ENCODE measurements around the gene MOB3B.
A peak's percentile ranks its signal among the peaks of the same experiment; 100 is the strongest.

Gene MOB3B

DNA sequence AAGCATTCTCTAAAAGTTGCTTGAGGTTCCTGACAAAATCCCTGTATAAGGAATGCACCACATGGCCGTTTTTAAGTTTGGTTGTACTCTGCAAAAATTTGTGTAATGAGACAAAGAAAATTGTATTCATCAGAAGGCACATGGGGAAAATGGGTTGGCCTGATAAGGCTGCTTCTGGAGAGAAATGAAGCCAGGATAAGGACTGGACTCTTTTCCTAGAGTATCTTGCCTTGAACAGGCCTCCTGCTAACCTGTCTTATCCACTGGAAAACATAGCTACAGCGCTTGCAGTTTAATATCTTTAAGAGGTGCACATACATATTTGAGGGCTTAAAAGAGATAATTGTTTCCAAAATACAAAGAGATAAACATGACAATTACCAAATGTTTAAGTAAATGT is 46.9 kb downstream of the MOB3B start:
- ChIA-PET POLR2A (no interaction called here), CTCF (no interaction called here)
- no peak for DNase-seq (ENCODE audit: extremely low spot score)
- no peak for TF ChIP-seq HDGF (IDR thresholded peaks at IDR 0.05; ENCODE audit: borderline replicate concordance)
- TF ChIP-seq SP1 (IDR thresholded peaks at IDR 0.05) = no peak
- TF ChIP-seq ELF4 (IDR thresholded peaks at IDR 0.05) = no peak
- TF ChIP-seq ZNF384 (IDR thresholded peaks at IDR 0.05) = no peak
- TF ChIP-seq NFRKB (IDR thresholded peaks at IDR 0.05) = no peak

DNA sequence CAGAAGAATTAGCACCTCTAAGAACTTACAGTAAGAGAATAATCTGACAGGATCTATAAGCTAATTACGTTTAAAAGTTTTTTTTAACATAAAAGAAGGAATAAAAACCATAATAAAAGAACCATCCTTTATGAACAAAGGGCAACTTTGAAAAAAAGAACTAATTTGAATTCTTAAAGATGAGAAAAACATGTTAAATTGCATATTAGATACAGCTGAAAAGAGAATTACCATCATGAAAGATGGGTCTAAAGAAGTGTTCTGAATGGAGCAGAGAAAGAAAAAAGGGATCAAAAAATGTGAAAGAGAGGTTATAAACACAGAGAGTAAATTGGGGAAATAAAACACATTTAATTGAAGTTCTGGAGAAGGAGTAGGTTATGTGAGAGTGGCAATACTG is 51.3 kb downstream of the MOB3B start:
- POLR2A ChIA-PET = no interaction called here
- no peak for TF ChIP-seq CTBP1 (IDR thresholded peaks at IDR 0.05; ENCODE audit: borderline replicate concordance)
- TF ChIP-seq LEF1 (IDR thresholded peaks at IDR 0.05; ENCODE audit: borderline replicate concordance) = no peak
- no peak for DNase-seq (ENCODE audit: extremely low spot score)
- CTCF ChIA-PET = no interaction called here

DNA sequence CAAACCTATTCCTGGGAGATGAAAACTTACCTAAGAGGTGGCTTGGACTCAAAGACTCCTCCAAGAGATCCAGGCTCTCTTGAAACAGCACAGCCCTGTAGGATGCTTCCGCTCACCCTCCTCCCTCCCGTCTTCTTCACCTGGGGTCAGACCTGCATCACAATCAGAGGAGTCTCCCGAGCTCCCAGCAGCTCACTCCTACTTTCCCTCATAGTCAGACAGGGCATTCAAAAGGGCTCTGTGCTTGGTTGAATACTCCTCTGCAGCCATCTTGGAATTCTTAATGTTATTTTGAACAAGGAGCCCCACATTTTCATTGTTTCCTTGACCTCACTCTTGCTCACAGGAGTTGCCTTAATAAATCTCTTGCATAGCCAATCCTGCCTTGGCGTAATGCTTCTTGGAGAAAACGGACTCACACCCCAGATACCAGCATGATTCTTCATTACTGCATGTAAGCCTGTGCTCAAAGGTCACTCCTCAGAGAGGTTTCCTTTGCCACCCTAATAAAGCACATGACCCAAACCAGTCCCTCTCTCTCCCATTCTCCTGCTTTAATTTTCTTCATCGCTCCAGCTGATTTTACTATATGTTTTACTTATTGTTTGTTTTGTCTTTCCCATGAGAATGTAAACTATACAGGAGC is 52.6 kb downstream of the MOB3B start:
- POLR2A ChIA-PET = no interaction called here

DNA sequence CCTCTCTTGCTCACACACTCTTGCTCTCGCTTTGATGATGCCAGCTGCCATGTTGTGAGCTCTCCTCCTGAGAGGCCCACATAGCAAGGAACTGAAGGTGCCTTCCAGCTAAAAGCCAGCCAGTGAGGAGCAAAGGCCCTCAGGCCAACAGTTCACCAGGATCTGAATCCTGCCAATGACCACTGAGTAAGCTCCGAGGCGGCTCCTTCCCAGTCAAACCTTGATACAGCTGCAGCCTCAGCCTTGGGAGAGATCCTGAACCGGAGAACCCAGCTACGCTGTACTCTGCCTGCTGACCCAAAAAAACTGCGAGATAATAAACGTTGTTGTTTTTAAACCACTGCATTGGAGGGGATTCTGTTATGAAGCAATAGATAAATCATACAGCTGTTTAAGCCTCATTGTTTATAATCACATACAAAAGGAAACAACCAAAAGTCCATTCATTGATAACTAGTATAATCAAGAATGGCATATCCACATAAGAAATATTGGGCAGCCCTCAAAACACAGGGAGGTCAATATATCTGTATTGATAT is 54.5 kb downstream of the MOB3B start:
- DNase-seq (ENCODE audit: extremely low spot score) = no peak
- POLR2A ChIA-PET = no interaction called here
- CTCF ChIA-PET = interaction anchor here (0.5 kb wide), 1 partner anchor 16 kb away, joined by 4 read pairs; no protein-coding TSS in a partner anchor
- TF ChIP-seq TARDBP (IDR thresholded peaks at IDR 0.05) (no peak), NFRKB (IDR thresholded peaks at IDR 0.05) (no peak), ZNF384 (IDR thresholded peaks at IDR 0.05) (no peak), ELF4 (IDR thresholded peaks at IDR 0.05) (no peak), FOXM1 (IDR thresholded peaks at IDR 0.05; ENCODE audit: borderline replicate concordance) (no peak), ARNT (IDR thresholded peaks at IDR 0.05) (no peak), HDGF (IDR thresholded peaks at IDR 0.05; ENCODE audit: borderline replicate concordance) (no peak)

More for the DNA sequence above, 52.6 kb downstream of the MOB3B start:
- TF ChIP-seq TARDBP (IDR thresholded peaks at IDR 0.05) = no peak
- TF ChIP-seq FOXM1 (IDR thresholded peaks at IDR 0.05; ENCODE audit: borderline replicate concordance) = no peak
- TF ChIP-seq L3MBTL2 (conservative IDR thresholded peaks at IDR 0.05) = no peak
- TF ChIP-seq, protein P1, sequence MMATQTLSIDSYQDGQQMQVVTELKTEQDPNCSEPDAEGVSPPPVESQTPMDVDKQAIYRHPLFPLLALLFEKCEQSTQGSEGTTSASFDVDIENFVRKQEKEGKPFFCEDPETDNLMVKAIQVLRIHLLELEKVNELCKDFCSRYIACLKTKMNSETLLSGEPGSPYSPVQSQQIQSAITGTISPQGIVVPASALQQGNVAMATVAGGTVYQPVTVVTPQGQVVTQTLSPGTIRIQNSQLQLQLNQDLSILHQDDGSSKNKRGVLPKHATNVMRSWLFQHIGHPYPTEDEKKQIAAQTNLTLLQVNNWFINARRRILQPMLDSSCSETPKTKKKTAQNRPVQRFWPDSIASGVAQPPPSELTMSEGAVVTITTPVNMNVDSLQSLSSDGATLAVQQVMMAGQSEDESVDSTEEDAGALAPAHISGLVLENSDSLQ (IDR thresholded peaks at IDR 0.05) = no peak
- TF ChIP-seq ELF4 (IDR thresholded peaks at IDR 0.05) = no peak
- TF ChIP-seq ZNF384 (IDR thresholded peaks at IDR 0.05) = no peak
- TF ChIP-seq CTBP1 (IDR thresholded peaks at IDR 0.05; ENCODE audit: borderline replicate concordance) = no peak
- CTCF ChIA-PET = no interaction called here
- no peak for DNase-seq (ENCODE audit: extremely low spot score)

DNA sequence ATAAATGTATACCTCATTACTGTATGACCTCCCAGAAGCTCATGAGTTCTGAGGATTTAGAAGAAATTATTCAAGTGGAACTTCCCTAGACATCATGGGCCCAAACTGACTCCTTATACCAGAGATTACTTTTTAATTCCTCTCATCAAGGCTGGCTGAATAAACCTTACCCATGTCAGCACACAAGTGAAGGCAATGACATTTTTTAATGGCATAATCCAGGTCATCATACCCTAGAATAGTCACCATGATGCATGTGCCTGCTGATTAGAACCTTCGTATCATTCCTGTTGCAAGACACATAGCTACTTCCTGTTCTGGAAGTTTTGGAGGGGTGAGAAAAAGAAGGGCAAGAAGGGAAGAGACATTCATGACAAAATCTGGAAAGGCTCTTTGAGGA is 55.3 kb downstream of the MOB3B start:
- CTCF ChIA-PET = interaction anchor here (0.5 kb wide), 1 partner anchor 17 kb away, joined by 4 read pairs; no protein-coding TSS in a partner anchor
- POLR2A ChIA-PET = no interaction called here
- no peak for DNase-seq (ENCODE audit: extremely low spot score)
- TF ChIP-seq ZNF384 (IDR thresholded peaks at IDR 0.05) (no peak), BHLHE40 (IDR thresholded peaks at IDR 0.05; ENCODE audit: borderline replicate concordance) (no peak), FOXA1 (IDR thresholded peaks at IDR 0.05) (no peak), SUZ12 (IDR thresholded peaks at IDR 0.05) (no peak), LEF1 (IDR thresholded peaks at IDR 0.05; ENCODE audit: borderline replicate concordance) (no peak), SP1 (IDR thresholded peaks at IDR 0.05) (no peak), HDGF (IDR thresholded peaks at IDR 0.05; ENCODE audit: borderline replicate concordance) (no peak), ARNT (IDR thresholded peaks at IDR 0.05) (no peak), TARDBP (IDR thresholded peaks at IDR 0.05) (no peak), NFRKB (IDR thresholded peaks at IDR 0.05) (no peak), ELF4 (IDR thresholded peaks at IDR 0.05) (no peak)
- TF ChIP-seq, protein P1 (IDR thresholded peaks at IDR 0.05) = no peak

DNA sequence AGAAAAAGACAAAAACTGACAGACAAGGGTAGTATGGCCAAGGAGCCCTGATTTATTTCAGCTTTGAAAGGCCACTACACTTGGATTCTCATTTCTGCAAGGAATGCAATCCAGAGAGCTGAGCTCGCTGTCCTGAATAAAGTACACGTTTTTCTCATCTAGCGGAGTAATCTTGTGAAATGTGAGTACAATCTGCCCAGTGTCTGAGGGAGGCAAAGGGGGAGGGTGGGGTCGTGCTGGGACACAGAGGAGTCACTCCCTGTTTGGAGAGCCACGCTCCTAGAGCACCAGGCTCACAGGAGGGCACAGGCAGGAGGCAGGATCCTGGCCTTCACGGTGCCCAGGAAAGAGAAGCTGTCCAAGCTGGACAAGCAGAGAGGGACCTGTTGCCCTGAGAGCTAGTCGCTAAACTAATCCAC is 56.5 kb downstream of the MOB3B start:
- CTCF ChIA-PET = no interaction called here
- no peak for TF ChIP-seq LEF1 (IDR thresholded peaks at IDR 0.05; ENCODE audit: borderline replicate concordance)
- no peak for TF ChIP-seq ZNF384 (IDR thresholded peaks at IDR 0.05)
- no peak for TF ChIP-seq SP1 (IDR thresholded peaks at IDR 0.05)
- TF ChIP-seq ELF4 (IDR thresholded peaks at IDR 0.05) = no peak
- TF ChIP-seq FOXK2 (IDR thresholded peaks at IDR 0.05) = no peak
- TF ChIP-seq BHLHE40 (IDR thresholded peaks at IDR 0.05; ENCODE audit: borderline replicate concordance) = no peak
- TF ChIP-seq, protein P1 (IDR thresholded peaks at IDR 0.05) = no peak
- TF ChIP-seq TARDBP (IDR thresholded peaks at IDR 0.05) = no peak
- TF ChIP-seq ARNT (IDR thresholded peaks at IDR 0.05) = no peak
- TF ChIP-seq FOXM1 (IDR thresholded peaks at IDR 0.05; ENCODE audit: borderline replicate concordance) = no peak
- no peak for TF ChIP-seq L3MBTL2 (conservative IDR thresholded peaks at IDR 0.05)
- POLR2A ChIA-PET = no interaction called here
- peak; percentile 39 for DNase-seq (ENCODE audit: extremely low spot score)

DNA sequence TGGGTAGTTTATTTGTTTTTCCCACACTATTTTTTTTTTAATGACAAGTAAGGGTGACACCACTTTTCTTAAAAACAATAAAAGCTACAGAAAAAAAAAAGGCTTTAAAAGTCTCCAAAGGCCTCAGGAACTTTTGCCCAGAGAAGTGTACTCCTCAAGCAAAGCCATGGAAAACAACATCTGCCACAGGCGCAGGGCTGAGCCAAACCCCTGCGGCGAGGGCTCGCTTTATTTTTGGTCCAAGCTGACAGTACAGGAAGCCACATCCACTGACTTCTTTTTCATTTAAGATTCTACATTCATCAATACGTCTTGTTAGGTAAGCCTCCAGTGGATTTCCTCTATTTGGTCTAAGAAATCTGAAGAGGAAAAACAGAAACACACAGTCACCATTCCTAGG is 57.4 kb downstream of the MOB3B start:
- no peak for DNase-seq (ENCODE audit: extremely low spot score)
- POLR2A ChIA-PET = no interaction called here
- CTCF ChIA-PET = no interaction called here
- no peak for TF ChIP-seq ELF4 (IDR thresholded peaks at IDR 0.05)
- TF ChIP-seq ARNT (IDR thresholded peaks at IDR 0.05) = no peak
- no peak for TF ChIP-seq SUZ12 (IDR thresholded peaks at IDR 0.05)
- TF ChIP-seq LEF1 (IDR thresholded peaks at IDR 0.05; ENCODE audit: borderline replicate concordance) = no peak
- no peak for TF ChIP-seq FOXA1 (IDR thresholded peaks at IDR 0.05)
- TF ChIP-seq, protein P1 (IDR thresholded peaks at IDR 0.05) = no peak
- no peak for TF ChIP-seq TARDBP (IDR thresholded peaks at IDR 0.05)
- TF ChIP-seq SP1 (IDR thresholded peaks at IDR 0.05) = no peak
- no peak for TF ChIP-seq ZNF384 (IDR thresholded peaks at IDR 0.05)
- TF ChIP-seq CTBP1 (IDR thresholded peaks at IDR 0.05; ENCODE audit: borderline replicate concordance) = no peak
- TF ChIP-seq HDGF (IDR thresholded peaks at IDR 0.05; ENCODE audit: borderline replicate concordance) = no peak
- TF ChIP-seq FOXK2 (IDR thresholded peaks at IDR 0.05) = no peak
- no peak for TF ChIP-seq L3MBTL2 (conservative IDR thresholded peaks at IDR 0.05)
- no peak for TF ChIP-seq NFRKB (IDR thresholded peaks at IDR 0.05)
- no peak for TF ChIP-seq FOXM1 (IDR thresholded peaks at IDR 0.05; ENCODE audit: borderline replicate concordance)
- no peak for TF ChIP-seq BHLHE40 (IDR thresholded peaks at IDR 0.05; ENCODE audit: borderline replicate concordance)
